ENCODE data around the gene ZDHHC19. TPM values are rescaled to one million over a fixed set of nuclear protein-coding genes. Genes with fewer than 3 reads are reported as not detected.
"Not testable (repeated sequence)": the region's sequence is repeated elsewhere in the genome, so short reads cannot be mapped to it uniquely, and the experiment has no call there.

Gene ZDHHC19
- total RNA-seq, 1 donor from 2014 or later = 1.0 TPM

- Histone ChIP-seq H3K27me3 (ENCODE audit: low read depth) (no peaks in the 10 kb centered on the region), H3K27ac (no peak overlapping the region), H3K36me3 (no peaks in the 10 kb centered on the region), H3K4me3 (no peak overlapping the region), H3K4me1 (peaks cover 25% of the 10 kb centered on the region), H3K9me3 (no peaks in the 10 kb centered on the region)
- intact Hi-C loops (cut with DNase I) = no loop called here
- no peak for TF ChIP-seq CTCF (IDR thresholded peaks at IDR 0.05)
- DNase-seq (no peak), ATAC-seq (no peak)
Observed at GRCh38 chr3:196189566-196190347, 21.4 kb downstream of the ZDHHC19 start.

GRCh38 chr3:196186651-196187573 lies 24.3 kb downstream of the ZDHHC19 start:
- no peaks in the 10 kb centered on the region for H3K4me1 ChIP-seq
- DNase-seq (no peak), ATAC-seq (no peak)
- H3K9me3 ChIP-seq = no peaks in the 10 kb centered on the region
- H3K27ac ChIP-seq = no peak overlapping the region
- intact Hi-C loops (cut with DNase I) = no loop called here
- H3K27me3 ChIP-seq (ENCODE audit: low read depth) = no peaks in the 10 kb centered on the region
- no peak for TF ChIP-seq CTCF (IDR thresholded peaks at IDR 0.05)
- H3K4me3 ChIP-seq = no peak overlapping the region
- H3K36me3 ChIP-seq = no peaks in the 10 kb centered on the region

- intact Hi-C loops (cut with DNase I) = no loop called here
- ATAC-seq (no peak), DNase-seq (no peak)
- no peaks in the 10 kb centered on the region for H3K9me3 ChIP-seq
- H3K36me3 ChIP-seq = no peaks in the 10 kb centered on the region
- no peak for TF ChIP-seq CTCF (IDR thresholded peaks at IDR 0.05)
- H3K27ac ChIP-seq = no peak overlapping the region
- H3K4me1 ChIP-seq = peaks cover 1% of the 10 kb centered on the region
- H3K27me3 ChIP-seq (ENCODE audit: low read depth) = no peaks in the 10 kb centered on the region
- no peak overlapping the region for H3K4me3 ChIP-seq
Observed at GRCh38 chr3:196184881-196185280, 26.3 kb downstream of the ZDHHC19 start.

- H3K4me1 ChIP-seq; H3K4me3 ChIP-seq; H3K9me3 ChIP-seq; ATAC-seq; H3K27me3 ChIP-seq (ENCODE audit: low read depth); DNase-seq; H3K27ac ChIP-seq; H3K36me3 ChIP-seq; intact Hi-C loops (cut with DNase I): not testable (repeated sequence)
Observed at GRCh38 chr3:196184169-196184432, 27.1 kb downstream of the ZDHHC19 start.

- DNase-seq = no peak
- ATAC-seq = no peak
- no peak overlapping the region for H3K4me3 ChIP-seq
- H3K36me3 ChIP-seq = no peaks in the 10 kb centered on the region
- TF ChIP-seq CTCF (IDR thresholded peaks at IDR 0.05) = no peak
- no peaks in the 10 kb centered on the region for H3K9me3 ChIP-seq
- intact Hi-C loops (cut with DNase I) = no loop called here
- H3K27me3 ChIP-seq (ENCODE audit: low read depth) = no peaks in the 10 kb centered on the region
- H3K27ac ChIP-seq = no peak overlapping the region
- peaks cover 8% of the 10 kb centered on the region for H3K4me1 ChIP-seq
Observed at GRCh38 chr3:196181127-196181546, 30.1 kb downstream of the ZDHHC19 start.

GRCh38 chr3:196180346-196180745 lies 30.9 kb downstream of the ZDHHC19 start:
- TF ChIP-seq CTCF (IDR thresholded peaks at IDR 0.05) = no peak
- Histone ChIP-seq H3K4me3 (no peak overlapping the region), H3K27me3 (ENCODE audit: low read depth) (no peaks in the 10 kb centered on the region), H3K4me1 (peaks cover 8% of the 10 kb centered on the region), H3K9me3 (no peaks in the 10 kb centered on the region), H3K36me3 (no peaks in the 10 kb centered on the region), H3K27ac (peak overlapping the region; percentile 60)
- intact Hi-C loops (cut with DNase I) = no loop called here
- ATAC-seq = no peak
- peak; percentile 8 for DNase-seq

Measured in lower lobe of right lung (tissue), 2 donors.